ENCODE measurements around the gene REEP3.

Gene REEP3

DNA sequence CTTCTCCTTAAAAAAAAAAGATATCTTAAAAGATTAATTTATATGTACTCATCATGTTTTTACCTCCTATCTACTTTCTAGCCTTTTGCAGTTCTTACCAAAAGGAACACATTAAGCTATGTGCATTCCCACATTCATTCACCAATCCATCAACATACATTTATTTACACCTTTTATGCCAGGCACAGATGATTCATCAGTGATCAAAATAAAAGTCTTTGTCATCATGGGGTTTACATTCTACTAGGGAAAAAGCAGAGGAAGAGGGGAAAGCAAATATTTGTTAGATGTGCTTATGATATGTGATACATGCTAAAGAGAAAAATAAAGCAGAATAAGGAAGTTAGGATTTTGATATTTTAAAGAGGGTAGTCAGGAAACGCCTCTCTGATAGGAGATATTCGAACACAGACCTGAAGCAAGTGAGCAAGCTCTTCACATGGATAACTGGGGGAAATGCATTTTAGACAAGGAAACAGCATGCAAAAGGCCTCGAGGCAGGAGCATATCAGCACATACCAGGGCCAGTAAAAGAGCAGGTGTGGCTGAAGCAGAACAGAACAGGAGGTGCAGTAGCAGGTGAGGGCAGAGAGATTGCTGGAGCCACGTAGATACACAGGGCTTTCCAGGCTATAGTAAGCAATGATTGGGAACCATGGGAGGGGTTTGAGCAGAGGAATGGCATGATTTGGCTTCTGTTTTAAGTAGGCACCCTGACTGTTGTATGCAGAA lies 67.4 kb downstream of the REEP3 start:
- DNase-seq = no peak

DNA sequence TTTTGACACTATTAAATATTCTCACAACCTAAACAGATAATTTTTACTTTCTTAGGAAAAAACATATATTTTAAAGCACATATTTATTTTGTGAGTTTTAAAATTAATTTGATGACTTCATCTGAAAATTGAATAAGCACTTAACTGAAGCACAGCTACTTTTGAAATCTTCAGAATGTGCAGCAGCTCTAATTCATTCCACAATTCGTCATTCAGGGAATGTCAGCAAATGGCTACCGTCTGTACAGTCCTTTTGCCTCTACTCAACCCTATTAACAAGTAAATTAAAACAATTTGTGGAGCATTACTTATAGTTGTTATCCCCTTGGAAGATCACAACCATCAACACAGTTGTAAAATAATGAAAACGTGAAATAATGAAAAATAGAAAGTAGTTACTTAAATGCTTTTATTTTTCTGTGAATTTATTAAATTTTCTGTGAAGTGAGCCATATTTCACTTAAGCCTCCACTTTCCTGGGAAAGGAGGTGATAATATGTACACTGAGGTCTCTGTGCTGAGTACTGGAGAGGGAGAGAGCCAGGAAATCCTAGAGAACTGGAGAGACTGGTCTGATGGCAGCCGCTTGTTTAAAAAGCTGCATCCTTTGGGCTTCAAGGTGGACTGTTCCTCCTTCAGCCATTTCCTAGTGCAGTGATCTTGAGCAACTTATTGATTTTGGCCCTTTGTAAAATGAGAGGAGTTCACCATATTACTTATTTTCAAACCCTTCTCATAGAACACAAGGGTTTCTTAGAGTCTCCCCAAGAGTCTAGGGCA lies 70.6 kb downstream of the REEP3 start:
- DNase-seq = no peak

DNA sequence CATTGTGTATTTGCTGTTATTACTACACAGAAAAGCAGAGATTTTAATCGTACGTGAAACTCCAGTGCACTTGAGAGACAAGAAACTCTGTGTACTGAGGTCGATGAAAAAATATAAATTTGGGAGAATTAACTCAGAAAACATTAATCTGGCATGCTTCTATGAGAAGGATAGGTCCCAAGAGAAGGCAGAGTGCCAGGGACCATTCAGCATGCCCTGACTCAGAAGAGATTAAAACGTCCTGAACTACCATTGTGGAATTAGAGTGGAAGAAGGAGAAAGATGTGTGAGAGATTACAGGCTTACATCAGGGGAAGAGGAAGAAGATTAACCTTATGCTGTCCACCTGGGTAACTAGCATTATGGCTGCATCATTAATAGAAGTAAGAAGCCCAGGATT lies 72.4 kb downstream of the REEP3 start:
- no peak for DNase-seq

DNA sequence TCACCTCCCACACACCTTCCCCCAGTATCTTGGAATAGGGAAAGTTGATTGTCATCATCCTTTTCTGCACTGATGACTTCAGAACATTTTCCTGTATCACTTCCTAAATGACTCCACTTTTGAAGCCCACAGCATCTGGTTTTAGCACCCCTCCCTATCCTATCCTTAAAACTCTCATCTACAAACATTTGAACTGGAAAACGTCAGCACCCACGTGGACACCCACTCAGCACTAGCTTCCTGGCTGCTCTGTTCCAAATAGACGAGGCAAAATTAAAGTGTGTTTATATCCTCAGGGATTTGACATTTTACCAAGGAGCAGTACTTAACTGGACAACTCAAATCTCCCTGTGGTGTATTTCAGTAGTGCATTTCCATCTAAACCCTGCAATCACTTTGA lies 73.9 kb downstream of the REEP3 start:
- no peak for DNase-seq

DNA sequence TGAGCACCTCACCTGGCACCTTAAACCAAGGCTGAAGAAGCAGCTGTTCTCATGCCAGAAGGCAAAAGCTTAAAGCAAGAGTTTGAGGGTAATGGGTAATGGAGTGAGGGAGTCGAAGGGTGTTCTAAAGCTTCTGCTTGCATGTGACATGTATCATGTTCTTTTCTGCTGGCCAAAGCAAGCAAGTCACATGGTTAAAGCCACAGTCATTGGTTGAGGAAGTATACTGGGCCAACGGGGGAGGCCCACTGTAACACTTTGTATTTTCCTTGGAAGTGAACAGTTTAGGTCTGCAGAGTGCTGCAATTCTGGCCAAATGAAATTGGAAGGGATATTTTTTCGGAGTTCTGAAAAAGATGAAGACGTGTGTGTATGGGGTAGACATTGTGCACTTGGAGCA lies 75.7 kb downstream of the REEP3 start:
- no peak for DNase-seq

DNA sequence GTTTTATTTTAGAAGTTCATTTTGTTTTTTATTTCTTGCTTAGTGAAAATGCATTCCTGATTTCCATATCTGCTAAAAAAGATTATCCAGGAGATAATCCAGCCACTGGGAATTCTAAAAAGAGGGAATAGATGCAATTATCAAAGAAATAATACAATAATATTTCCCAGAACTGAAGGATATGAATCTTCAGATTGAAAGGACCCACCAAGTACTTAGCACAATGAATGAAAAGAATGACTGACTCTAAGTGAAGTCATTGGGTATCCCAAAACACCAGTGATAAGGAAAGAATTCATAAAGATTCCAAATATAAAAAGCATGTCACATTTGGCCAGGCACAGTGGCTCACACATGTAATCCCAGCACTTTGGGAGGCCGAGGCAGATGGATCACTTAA lies 79.3 kb downstream of the REEP3 start:
- DNase-seq = no peak

DNA sequence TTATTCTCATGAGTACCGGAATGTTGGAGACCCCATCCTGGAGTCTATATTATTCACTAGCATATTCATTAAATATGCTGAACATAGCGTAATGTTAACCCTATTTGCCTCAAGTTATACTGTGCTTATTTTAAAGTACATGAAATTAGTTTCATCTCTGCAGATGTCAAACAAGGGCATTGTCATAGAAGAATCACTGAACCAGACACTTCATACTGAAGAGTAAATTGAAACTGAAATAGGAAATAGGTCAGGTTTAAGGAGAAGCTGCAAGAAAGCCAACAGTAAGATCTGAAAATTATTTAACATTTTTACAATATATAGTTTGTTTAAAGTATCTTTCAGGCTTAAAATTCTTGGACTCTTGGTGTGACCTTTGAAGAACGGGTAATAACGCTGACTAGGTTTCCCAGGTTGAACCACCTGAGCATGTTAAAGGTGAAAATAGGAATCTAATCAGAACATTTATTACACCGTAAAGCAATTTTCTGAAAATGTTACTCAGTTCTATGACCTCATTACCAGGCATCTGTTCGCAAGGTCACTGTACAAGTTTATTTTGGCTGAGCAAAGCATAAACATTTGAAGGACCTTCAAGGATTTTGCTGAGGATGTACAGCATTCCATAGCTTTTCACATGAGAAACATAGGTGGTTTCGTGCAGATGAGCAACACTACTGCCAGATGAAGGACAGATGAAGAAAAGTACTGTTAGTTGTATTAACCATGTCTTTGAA lies 82.7 kb downstream of the REEP3 start:
- DNase-seq = no peak

DNA sequence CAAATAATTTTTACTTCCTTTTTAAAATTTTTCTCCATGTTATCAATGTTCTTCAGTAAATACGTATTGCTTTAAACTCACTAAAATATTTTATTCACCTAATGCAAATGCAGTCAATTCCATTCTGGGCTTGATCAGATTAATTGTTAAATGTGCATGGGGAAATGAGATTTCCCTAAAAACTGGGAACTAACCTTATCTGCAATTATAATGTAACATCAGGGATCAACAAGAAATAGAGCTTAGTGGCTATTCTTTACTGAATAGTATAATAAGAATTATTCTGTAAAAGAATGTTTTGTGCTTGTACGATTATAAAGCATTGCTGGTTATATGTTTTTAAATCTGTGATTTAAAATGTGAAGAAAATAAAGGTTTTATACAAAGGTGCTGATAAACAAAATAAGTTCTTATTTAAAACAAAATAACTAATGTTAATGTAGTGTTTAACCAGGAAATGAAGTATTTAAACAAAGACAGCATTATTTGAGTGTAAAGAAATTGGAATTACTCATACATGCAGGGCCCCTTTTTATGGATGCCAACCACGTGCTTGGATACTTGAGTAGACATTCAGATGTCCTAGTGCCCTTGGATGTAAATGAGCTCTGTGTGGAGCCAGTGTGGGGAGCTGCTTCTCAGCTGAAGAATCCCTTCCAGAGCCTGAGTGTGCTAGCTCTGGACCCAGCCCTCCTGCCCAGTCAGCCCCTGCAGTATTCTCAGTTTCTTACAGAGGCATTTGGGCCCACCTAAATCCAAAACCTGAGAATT lies 84.2 kb downstream of the REEP3 start:
- peak in 22 of 51 donors; percentile 3 to 59 (median 25) for DNase-seq

DNA sequence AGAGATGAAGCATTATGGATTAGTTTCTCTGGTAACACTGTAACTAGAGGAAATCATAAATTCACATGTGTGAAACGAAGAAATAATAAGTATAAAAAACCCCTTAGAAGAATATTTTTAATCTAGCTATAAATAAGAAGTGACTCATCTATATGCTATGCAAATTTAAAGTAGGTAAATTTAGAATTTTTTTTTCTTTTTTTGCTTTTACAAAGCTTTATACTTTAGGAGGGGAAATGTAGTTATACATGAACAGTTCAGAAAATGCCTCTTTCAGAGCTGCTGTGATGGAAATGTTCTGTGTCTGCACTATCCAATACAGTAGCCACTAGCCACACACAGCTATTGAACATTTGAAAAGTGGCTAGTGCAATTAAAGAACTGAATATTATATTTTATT lies 87.3 kb downstream of the REEP3 start:
- DNase-seq = no peak

DNA sequence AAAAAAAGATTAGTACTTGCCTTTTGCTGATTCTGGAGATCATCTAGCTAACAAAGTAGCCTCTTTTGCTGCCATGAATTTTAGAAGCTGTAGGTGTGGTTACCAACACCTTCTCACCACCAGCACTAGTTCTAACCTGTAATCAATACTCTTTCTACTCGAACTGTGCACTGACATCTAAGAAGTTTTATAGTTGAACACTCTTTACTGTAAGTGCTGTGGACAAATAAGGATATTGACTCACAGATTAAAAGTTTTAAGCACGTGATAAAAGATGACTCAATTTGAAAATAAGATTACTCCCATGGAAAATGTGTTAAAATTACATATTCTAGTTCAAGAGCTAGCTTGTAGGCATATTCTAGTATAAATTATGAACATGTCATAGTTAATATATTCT lies 89.9 kb downstream of the REEP3 start:
- DNase-seq = no peak

DNA sequence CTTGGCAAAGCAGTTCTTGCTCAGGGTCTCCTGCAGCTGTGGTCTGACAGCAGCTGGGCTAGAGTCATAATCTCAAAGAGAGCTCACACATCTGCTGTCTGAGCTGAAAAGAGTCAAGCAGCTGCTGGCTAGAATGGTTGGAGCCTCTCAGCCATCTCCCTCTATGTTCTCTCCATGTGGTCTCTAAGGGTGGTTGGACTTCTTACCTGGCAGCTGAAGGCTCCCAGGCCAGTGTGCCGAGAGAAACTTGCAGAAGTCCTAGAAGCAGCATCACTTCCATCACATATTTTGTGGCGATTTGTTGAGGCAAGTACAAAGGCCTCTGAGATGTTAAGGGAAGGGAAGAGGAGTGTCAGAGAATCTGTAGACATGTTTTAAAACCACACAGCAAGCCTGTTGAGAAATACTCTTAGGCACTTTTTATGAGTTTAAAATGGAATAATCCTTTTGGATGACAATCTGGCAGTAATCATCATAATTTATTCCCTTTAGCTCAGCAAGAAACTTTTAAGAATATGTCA lies 93.2 kb downstream of the REEP3 start:
- peak in 6 of 51 donors; percentile 7 to 28 (median 15) for DNase-seq

DNA sequence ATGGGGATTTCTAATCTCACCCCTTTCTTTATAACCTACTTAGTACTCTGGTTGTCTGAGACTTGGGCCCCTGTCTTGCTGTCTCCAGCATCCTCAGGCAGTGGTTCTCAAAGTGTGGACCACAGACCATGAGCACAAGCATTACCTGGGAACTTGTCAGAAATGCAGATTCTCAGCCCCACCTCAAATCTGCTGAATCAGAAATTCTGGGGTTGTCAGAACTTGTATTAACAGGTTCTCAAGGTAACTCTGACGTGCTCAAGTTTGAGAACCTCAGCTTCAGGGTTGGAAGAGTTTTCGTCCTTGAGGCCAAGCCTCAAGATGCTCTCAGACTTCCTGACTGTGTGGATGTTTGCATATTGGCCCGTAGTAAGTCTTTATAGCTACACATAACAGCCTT lies 97.4 kb downstream of the REEP3 start:
- DNase-seq = no peak

DNA sequence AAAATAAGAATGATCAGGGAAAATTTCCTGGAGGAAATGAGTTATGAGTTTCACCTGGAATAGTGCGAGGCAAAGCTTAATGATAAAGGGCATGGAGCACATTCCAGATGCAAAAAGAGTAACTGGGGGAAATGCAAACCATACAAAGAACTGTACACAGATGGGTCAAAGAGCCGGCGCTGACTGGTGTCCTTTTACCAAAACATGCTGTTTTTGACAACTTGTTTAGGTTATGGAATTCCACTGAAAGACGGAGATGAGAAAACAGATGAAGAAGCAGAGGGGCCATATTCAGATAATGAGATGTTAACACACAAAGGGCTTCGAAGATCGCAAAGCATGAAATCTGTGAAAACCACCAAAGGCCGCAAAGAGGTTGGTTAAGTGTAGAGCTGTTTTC lies 98.2 kb downstream of the REEP3 start:
- DNase-seq = no peak

DNA sequence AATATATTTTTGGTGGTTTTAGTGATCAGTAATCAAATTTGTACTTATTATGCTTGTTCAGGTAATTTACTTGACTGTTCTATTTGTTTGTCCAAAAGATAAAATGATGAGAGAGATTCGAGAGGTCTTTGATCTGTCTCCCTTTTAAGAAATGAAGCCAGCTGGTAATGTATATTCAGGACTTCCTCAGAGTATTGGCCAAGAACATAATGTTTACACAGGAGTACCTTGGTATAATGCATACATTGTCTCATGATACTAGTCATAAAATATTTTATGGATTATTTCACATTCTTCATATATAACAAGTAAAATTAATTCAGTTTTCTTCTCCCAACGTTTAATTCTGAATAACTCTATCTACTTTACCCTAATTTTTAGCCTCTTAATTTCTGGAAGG lies 100.9 kb downstream of the REEP3 start:
- no peak for DNase-seq

DNA sequence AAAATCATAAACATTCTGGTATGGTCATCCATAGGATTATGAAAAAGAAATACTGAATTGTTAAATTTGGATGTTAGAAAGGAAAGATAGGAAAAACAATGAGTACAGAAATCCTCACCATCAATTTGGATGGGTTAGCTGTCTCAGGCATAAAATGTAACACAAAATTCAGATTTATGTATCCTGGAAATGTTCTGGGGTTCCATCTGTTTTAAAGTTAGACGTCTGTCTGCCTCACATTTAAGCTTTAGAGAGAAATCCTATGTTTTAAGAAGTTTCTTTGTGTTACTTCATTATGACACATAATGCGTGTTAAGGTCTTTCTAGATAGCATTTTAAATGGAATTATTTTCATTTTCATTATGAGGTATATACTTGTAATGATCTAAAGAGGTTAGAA lies 103.5 kb downstream of the REEP3 start:
- no peak for DNase-seq

DNA sequence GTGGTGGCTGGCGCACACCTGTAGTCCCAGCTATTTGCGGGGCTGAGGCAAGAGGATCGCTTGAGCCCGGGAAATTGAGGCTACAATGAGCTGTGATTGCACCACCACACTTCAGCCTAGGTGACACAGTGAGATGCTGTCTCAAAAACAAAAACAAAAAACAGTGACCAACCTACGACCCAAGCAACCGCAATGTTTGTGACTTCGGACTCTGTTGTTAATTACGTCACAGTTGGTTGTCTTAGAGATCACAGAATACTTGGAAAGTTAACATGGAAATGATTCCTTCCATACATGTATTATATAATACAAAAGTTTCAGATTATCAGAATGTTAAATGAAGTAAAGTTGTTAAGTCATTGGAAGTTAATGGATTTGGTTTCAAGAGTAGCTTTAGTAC lies 106.2 kb downstream of the REEP3 start:
- DNase-seq = no peak

DNA sequence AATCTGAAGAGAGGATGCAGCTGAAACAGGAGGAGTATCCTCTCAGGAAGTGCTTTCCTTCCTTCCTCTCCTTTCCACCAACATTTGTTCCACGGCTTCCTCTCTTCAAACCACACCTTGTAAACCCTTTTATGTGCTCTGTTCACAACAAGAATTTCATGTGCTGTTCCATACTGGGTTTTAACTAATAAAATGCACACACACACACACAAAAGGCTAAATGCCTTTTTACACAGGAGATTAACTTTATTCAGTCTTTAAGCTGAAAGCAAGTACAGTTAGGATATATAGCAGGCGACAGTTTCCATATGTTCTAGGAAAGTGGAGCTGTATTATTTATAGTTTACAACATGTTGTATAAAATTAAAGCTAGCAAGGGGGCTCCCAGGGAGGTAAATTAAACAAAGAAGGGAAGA lies 106.7 kb downstream of the REEP3 start:
- DNase-seq = no peak

DNA sequence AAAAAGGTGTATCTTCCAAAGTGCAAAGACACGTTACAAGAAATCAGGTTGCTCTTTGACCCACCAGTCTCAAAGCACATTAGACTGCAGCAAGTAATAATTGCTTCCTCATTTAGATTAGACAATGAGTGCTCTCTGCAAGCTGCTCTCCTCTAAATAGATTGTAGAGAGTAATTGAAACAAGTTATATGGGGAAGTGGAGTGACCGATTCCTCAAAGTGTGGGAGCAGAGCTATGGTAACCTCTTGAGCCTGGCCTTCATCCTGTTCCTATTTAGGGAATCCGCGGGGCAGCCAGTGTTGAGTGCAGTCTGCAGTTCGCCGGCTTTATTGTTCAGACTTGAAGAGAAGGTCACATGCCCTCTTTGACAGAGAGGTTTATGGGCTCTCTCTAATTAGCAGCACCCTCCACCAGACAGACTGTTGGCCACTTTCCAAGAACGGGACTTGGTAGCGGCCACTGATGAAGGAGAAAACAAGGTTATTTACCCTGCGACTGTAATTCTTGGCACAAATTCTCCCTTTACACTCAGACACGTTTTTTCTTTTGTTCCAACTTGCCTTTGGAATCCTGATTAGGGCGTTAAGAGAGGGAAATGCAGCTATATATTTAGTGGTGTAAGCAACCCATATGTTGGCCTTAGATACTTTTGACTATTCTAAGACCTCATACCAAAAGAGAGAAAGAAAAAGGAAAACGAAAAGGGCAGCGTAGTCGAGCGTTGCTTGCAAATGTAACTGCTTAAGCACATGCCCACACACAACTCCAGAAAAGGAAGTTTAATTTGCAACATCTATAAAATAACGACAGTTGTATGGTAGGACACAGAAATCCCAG lies 107.5 kb downstream of the REEP3 start:
- peak in 44 of 51 donors; percentile 9 to 81 (median 44) for DNase-seq

DNA sequence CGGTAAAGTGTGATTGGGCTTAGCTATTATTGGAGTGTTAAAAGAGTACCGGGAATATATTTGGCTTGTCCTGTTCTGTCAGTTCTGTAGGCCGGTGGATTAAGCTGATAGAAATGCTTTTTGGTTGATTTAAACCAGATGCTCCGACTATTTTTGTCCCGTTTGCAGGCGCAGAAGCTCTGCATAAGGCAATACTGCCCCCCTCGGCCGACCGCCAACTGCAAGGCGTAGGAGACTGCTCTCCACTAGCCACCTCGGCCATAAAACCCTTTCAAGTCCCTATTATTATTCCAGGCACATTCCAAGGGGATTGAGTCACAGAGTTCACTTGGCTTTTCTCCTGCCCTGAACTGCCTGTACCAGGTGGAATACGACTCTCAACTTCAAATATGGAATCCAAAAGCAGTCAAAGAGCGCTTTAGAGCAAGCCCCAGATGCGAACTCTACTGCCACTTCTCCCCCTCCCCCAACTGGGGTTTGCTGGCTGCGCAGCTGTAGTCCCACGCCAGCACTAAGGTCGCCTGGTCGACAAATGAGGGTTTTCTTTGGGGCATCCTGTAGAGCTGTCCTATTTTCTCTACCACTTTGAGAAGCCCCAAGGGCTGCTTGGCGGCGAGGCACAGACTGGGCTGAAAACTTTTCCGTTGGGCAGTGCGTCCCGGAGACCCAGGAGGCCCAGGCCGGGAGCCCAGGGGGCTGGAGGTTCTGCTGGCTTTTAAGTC lies 108.3 kb downstream of the REEP3 start:
- DNase-seq = peak; percentile 49 to 97 (median 86)
